Measurements from ENCODE around the gene TM6SF1.
"Not testable (repeated sequence)": the region's sequence is repeated elsewhere in the genome, so short reads cannot be mapped to it uniquely, and the experiment has no call there.

The TM6SF1 gene

GRCh38 chr15:83090465-83090864 lies 17.0 kb upstream of the TM6SF1 start:
- no peak overlapping the region for H3K4me3 ChIP-seq (ENCODE audit: low read length)
- no peak for DNase-seq (ENCODE audit: low read depth)
- no peak for TF ChIP-seq CTCF (conservative IDR thresholded peaks at IDR 0.05; ENCODE audit: low read depth, low read length)

- not testable (repeated sequence) for H3K4me3 ChIP-seq (ENCODE audit: low read length); DNase-seq (ENCODE audit: low read depth)
These were observed 15.5 kb upstream of the TM6SF1 start for GRCh38 chr15:83091965-83092308.

GRCh38 chr15:83092309-83092976 lies 15.0 kb upstream of the TM6SF1 start:
- H3K4me3 ChIP-seq (ENCODE audit: low read length), result no peak overlapping the region
- no peak for DNase-seq (ENCODE audit: low read depth)
- TF ChIP-seq CTCF (conservative IDR thresholded peaks at IDR 0.05; ENCODE audit: low read depth, low read length), result no peak

- H3K4me3 ChIP-seq (ENCODE audit: low read length), result no peak overlapping the region
- no peak for DNase-seq (ENCODE audit: low read depth)
- no peak for TF ChIP-seq CTCF (conservative IDR thresholded peaks at IDR 0.05; ENCODE audit: low read depth, low read length)
These were observed 12.9 kb upstream of the TM6SF1 start for GRCh38 chr15:83094583-83094982.

- no peak overlapping the region for H3K4me3 ChIP-seq (ENCODE audit: low read length)
- no peak for DNase-seq (ENCODE audit: low read depth)
These were observed 9.4 kb upstream of the TM6SF1 start for GRCh38 chr15:83098079-83098478.

GRCh38 chr15:83099290-83099689 lies 8.2 kb upstream of the TM6SF1 start:
- no peak overlapping the region for H3K4me3 ChIP-seq (ENCODE audit: low read length)
- no peak for DNase-seq (ENCODE audit: low read depth)
- no peak for TF ChIP-seq CTCF (conservative IDR thresholded peaks at IDR 0.05; ENCODE audit: low read depth, low read length)

More at GRCh38 chr15:83098079-83098478, 9.4 kb upstream of the TM6SF1 start:
- no peak for TF ChIP-seq CTCF (conservative IDR thresholded peaks at IDR 0.05; ENCODE audit: low read depth, low read length)

- H3K4me3 ChIP-seq (ENCODE audit: low read length), result no peak overlapping the region
These were observed 7.3 kb upstream of the TM6SF1 start for GRCh38 chr15:83100097-83100646.

More at GRCh38 chr15:83100097-83100646, 7.3 kb upstream of the TM6SF1 start:
- no peak for DNase-seq (ENCODE audit: low read depth)
- TF ChIP-seq CTCF (conservative IDR thresholded peaks at IDR 0.05; ENCODE audit: low read depth, low read length), result no peak

Measured in retinal pigment epithelial cell (primary cell).